HCT116 (cell line): Measurements from ENCODE around the gene SETD3.

Experiments
- CTCF ChIP-seq, 3 experiments: fragments of 200-600 bp in 1 of 3; sonication (generic) in 1 of 3; IDR thresholded peaks in 2 of 3; conservative IDR thresholded peaks in 1 of 3; 2 replicates each; pipeline ENCODE4 v1.5.1; 2012 to 2017; ENCODE audit warnings: low read depth in 2 of 3, low read length in 2 of 3, antibody characterized with exemption in 1 of 3, borderline replicate concordance in 1 of 3, control low read depth in 1 of 3, mild to moderate bottlenecking in 1 of 3, mixed read lengths in 1 of 3, mixed run types in 1 of 3, moderate library complexity in 1 of 3; ENCODE audit not compliant: insufficient read depth in 1 of 3
- EGR1 ChIP-seq: IDR thresholded peaks from 2 replicates; pipeline ENCODE4 v1.6.1; 2012; ENCODE audit warnings: low read depth
- EZH2 ChIP-seq: fragments of 200-600 bp; sonication (generic); IDR thresholded peaks from 2 replicates; pipeline ENCODE4 v1.6.1; 2017; ENCODE audit warnings: antibody characterized with exemption, mixed run types
- POLR2A ChIP-seq: IDR thresholded peaks from 2 replicates; pipeline ENCODE4 v1.7.0; 2011; ENCODE audit warnings: borderline replicate concordance; ENCODE audit not compliant: insufficient read depth, insufficient read length; ENCODE audit errors: extremely low read depth
- RAD21 ChIP-seq: IDR thresholded peaks from 2 replicates; pipeline ENCODE4 v1.6.1; 2012; ENCODE audit warnings: low read depth, mild to moderate bottlenecking
- YY1 ChIP-seq: IDR thresholded peaks from 2 replicates; pipeline ENCODE4 v1.6.1; 2011; ENCODE audit warnings: low read length, low read depth, moderate library complexity, mild to moderate bottlenecking; ENCODE audit not compliant: insufficient replicate concordance; ENCODE audit errors: extremely low read depth

- no peak for TF ChIP-seq EGR1
- TF ChIP-seq RAD21: no peak
- no peak for TF ChIP-seq CTCF (IDR thresholded peaks at IDR 0.05 in 2 of 3, conservative IDR thresholded peaks at IDR 0.05 in 1 of 3; ENCODE audit: borderline replicate concordance in 1 of 3, insufficient read depth in 1 of 3, low read depth in 2 of 3, low read length in 2 of 3)
- no peak for TF ChIP-seq EZH2
- TF ChIP-seq POLR2A: no peak
- no peak for TF ChIP-seq YY1
Measured at GRCh38 chr14:99424306-99424877, 56.3 kb downstream of the SETD3 start.
